ENCODE results near the gene GFOD2.
"Not testable (repeated sequence)": the region's sequence is repeated elsewhere in the genome, so short reads cannot be mapped to it uniquely, and the experiment has no call there.

GFOD2 gene

GRCh38 chr16:67699265-67699664 is 19.9 kb downstream of the GFOD2 start:
- no peak for DNase-seq

GRCh38 chr16:67697422-67698185 is 21.5 kb downstream of the GFOD2 start:
- DNase-seq: no peak

DNA sequence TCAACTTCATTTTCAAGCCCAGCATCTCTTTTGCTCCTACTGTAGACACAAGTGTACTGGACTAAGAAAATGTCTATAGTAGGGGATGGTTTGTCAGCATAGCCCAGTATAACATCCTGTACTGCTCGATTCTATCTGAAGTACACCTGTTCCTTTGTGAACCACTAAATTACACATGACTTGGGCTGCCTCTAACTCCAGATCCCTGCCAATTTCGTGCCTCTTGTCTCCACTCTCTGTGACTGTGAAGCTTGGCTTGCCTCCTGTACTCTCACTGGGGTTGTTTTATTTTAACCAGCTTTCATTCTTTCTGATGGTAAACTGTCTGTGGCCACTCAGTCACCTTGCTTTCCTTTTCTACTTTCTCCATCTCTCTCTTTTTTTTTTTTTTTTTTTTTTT is 24.5 kb downstream of the GFOD2 start:
- DNase-seq: no peak

DNA sequence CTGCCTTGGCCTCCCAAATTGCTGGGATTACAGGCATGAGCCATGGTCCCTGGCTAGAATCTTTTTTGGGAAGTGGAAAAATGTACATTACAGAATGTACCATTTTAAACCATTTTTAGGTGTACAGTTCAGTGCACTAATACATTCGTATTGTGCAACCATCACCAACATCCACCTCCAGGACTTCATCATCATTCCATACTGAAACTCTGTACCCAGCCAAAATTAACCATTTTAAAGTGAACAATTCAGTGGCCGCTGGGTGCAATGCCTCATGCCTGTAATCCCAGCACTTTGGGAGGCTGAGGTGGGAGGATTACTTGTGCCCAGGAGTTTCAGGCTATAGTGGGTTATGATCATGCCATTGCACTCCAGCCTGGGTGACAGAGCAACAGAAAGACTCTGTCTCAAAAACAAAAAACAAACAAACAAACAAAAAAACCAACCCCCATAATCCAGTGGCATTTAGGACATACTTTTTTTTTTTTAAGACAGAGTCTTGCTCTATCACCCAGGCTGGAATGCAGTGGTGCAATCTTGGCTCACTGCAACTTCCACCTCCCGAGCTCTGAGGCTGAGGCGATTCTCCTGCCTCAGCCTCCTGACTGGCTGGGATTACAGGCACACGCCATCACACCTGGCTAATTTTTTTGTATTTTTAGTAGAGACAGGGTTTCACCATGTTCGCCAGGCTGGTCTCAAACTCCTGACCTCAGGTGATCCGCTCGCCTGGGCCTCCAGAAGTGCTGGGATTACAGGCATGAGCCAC is 25.4 kb downstream of the GFOD2 start:
- DNase-seq: not testable (repeated sequence)

- DNase-seq: no peak
Measured at GRCh38 chr16:67685388-67686112, 33.6 kb downstream of the GFOD2 start.

- no peak for DNase-seq
Measured at GRCh38 chr16:67683767-67684166, 35.3 kb downstream of the GFOD2 start.

DNA sequence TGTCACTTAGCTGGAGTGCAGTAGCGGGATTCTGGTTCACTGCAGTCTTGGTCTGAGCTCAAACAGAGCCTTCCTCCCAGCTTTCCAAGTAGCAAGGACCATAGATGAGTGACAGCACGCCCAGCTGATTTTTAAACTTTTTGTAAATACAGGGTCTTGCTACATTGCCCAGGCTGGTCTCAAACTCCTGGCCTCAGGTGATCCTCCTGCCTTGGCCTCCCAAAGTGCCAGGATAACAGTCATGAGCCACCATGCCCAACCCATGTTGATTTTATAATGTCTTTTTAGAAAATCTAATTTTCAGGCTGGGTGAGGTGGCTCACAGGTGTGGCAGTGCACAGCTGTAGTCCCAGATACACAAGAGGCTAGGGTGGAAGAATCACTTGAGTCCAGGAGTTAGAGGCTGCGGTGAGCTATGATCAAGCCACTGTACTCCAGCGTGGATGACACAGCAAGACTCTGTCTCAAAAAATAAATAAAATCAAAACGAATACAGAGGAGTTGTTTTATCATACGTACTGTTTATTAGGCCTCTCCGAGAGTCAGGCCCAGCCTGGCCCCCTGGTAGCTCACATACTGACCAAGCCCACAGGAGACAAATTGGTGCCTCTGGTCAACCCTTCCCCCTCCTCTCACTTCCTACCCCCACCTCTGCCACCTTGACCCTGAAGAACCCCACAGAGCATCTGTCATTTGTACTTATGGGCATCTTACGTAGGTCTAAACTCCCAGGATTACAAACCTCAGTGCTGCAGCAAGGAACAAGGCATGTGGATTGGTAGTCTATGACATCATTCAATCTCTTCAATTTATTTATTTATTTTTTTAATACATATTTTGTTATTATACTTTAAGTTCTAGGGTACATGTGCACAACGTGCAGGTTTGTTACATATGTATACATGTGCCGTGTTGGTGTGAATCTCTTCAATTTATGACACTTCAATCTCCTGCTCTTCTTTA is 38.9 kb downstream of the GFOD2 start:
- no peak for DNase-seq

DNA sequence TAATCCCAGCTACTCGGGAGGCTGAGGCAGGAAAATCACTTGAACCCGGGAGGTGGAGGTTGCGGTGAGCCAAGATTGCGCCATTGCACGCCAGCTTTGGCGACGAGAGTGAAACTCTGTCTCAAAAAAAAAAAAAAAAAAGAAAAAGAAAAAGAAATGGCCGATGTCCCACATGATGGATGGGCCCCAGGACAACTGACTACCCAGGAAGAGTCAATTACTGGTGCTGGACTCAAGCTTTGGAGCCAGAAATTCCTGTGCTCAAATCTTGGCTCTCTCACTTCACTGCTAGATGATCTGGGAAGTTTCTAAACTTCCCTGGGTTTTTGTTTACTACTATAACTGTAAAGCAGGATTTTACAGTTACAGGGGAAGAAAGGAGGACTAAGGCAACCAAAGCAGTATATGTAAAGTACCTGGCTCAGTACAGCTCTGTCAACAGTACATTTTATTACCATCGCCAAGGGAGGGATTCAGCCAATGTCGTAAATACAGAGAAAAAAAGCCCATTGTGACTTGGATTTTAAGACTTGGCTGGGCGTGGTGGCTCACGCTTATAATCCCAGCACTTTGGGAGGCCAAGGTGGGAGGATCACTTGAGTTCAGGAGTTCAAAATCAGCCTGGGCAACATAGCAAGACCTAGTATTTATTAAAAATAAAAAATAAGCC is 40.6 kb downstream of the GFOD2 start:
- no peak for DNase-seq

DNA sequence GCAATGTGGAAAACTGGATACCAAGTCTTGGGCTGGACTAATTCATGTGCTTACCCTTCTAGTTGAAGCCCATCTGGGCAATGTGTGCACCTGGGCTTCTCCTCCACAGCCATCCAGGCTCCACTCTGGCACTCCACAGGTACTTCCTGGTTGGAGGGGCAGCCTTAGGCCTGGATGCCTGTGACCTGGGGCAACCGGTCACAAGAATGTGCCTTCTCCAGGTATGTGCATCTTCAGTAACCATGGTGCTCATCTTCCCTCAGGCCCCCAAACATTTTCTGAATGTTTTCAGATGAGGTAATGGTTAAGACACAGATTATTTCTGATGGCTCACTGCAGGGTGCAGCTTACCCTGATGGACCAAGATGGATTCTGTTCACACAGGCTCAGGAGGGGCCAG is 41.4 kb downstream of the GFOD2 start:
- no peak for DNase-seq

DNA sequence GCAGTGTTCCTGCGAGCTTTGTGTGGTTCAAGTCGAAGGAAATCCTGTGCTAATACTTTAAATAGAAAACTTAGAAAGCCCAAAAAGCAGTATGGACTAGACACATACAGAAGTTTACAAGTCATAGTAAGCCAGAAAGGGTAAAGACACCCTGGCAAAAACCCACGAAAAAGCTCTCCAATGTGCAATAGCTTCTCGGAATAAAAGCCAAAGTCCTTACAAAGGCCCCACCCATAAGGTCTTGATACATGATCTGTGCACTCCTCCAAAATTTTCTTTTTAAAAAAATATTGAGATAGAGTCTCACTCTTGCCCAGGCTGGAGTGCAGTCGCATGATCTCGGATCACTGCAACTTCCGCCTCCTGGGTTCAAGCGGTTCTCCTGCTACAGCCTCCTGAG is 42.2 kb downstream of the GFOD2 start:
- no peak for DNase-seq

DNA sequence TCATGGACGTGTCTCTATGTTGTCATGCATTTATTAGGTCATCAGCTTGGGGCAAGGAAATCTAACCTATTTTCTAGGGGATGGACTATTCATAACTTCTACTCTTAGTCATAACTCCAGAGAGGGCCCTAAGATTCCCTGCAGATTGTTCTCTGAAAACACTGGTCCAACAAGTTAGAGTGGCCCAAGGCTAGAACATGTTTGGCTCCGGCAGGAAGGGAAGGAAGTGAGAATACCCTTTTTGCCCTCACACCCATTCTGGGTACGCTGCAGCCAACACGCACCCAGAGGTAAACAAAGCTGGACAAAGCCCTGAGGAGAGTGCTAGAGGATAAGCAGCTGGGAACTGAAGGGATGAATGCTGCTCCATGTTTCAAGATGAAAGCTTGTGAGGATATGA is 42.6 kb downstream of the GFOD2 start:
- DNase-seq: no peak

GRCh38 chr16:67675999-67676398 is 43.1 kb downstream of the GFOD2 start:
- DNase-seq: no peak

DNA sequence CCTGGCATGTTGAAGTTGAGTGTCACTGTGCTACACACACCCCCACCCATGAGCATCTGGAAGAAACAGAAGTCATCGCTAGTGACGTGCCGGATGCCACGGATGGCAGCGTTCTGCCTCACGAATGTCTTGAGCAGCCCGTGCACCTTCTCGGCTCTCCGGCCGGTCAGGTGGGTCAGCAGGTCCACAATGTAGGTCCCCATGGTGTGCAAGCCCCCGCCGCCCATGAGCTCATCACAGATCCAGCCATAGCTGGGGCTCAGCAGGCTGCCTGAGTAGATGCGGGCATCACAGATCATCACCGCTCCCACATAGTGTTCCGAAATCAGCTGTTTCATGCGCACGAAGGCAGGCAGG is 43.6 kb downstream of the GFOD2 start:
- no peak for DNase-seq

GRCh38 chr16:67674851-67675578 is 44.1 kb downstream of the GFOD2 start:
- DNase-seq: no peak

DNA sequence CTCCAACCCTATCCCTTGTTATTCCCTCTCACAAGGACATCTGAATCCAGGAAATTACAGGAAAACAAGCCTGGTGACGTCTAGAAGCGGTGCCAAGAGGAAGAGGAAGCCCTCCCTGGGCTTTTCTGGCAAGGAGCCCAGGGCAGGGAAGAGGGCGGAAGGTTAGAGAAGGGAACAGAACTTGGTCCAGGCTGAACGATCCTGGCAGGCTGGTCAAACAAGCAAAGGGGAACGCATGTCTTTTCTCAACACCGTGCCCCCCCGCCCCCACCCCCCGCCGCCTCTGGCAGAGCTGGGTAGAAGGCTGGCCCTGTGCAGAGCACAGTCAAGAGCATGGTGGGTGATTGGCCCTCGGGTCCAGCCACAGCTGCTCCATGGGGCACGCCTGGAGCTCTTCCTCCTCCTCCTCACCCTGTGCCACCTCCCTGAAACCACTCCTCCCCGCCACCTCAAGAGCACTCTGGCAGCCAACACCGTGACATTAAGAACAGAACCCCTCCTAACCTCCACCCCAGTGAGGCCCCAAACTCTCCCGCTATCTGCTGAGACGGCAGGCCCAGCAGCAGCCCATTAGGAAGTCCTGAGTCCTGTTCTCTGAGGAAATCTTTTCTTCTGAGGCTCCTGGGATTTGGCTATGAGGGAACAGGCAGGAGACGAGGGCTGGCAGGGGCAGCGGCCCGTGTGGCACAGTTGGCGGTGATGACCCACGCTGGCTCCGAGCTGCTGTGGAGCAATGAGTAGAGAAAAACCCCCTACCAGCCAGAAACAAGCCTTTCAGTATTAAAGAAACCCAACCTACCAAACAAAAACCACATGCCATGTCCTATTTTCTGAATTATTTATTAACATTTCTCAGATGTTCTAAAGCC is 45.2 kb downstream of the GFOD2 start:
- no peak for DNase-seq

- DNase-seq: peak; percentile 21
Measured at GRCh38 chr16:67672739-67673662, 46.1 kb downstream of the GFOD2 start.

GRCh38 chr16:67672306-67672705 is 46.8 kb downstream of the GFOD2 start:
- DNase-seq: no peak

DNA sequence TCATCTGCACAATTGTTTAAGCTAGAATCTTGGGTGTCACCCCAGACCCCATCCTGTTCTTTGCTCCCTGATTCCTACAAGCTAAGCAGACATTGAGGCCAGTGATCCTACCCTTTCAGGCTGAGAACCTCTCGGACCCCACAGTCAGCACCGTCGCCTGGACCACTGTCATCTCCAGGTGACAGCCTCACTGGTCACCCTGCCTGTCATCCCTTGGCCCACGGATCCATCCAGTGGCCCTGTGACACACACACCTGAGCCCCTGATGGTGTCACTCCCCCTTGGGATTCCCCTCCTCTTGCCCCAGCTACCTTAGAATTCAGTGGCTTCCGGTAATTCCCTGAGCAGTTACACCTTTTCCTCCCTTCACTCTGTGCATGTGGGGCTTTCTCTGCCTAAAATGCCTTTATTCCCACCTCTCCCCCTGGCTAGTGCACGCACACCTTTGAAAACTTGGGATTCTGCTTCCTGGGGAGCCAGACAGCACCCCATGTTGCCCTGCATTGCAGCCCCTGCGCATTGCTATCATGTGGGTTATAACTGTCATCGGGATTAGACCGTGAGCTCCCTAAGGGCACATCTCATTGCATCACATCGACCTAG is 49.5 kb downstream of the GFOD2 start:
- DNase-seq: no peak

All from stimulated activated naive CD4-positive, alpha-beta T cell treated with Interleukin-2 at 50 U/mL for 16 hours (primary cell).